Ovary (tissue), 9 donors: ENCODE results near the gene AGO4. TPM values are rescaled to one million over a fixed set of nuclear protein-coding genes. Genes with fewer than 3 reads are reported as not detected.

Source experiments
- DNase-seq, 5 donors: peaks; one replicate each; pipeline ENCODE4 v3.0.0-alpha.2; 2019 to 2020
- H3K27ac ChIP-seq, 2 donors: fragments of 200-600 bp; one replicate each; pipeline versions ENCODE4 v1.5.1 to v1.8.0; 2019 to 2022
- H3K27me3 ChIP-seq: fragments of 200-600 bp; one replicate; pipeline ENCODE4 v1.8.0; 2022
- H3K36me3 ChIP-seq: fragments of 200-600 bp; sonication (generic); one replicate; pipeline ENCODE4 v1.5.1; 2019
- H3K4me1 ChIP-seq: one replicate; pipeline ENCODE4 v1.8.1; 2013; ENCODE audit warnings: mild to moderate bottlenecking, moderate library complexity; ENCODE audit not compliant: insufficient read depth
- H3K4me3 ChIP-seq: fragments of 200-600 bp; sonication (generic); one replicate; pipeline ENCODE4 v1.5.1; 2017
- H3K9me3 ChIP-seq, 2 donors: fragments of 200-600 bp in 1 of 2; sonication (generic) in 1 of 2; one replicate each; pipeline versions ENCODE4 v1.5.1 to v1.8.1; 2013 to 2019; ENCODE audit warnings: mild to moderate bottlenecking in 1 of 2, moderate library complexity in 1 of 2
- EP300 ChIP-seq: sonication (generic); formaldehyde crosslinking; IDR thresholded peaks from one replicate; pipeline ENCODE4 v1.6.1; 2017; ENCODE audit warnings: antibody characterized with exemption
- POLR2A ChIP-seq: fragments of 450-650 bp; IDR thresholded peaks from one replicate; pipeline ENCODE4 v1.6.1; 2017; ENCODE audit warnings: antibody characterized with exemption, mild to moderate bottlenecking, moderate library complexity
- WGBS, 3 donors: extraction: QIAGEN DNeasy Blood & Tissue Kit in 1 of 3; methylation state at CpG; one replicate each; pipeline versions ENCODE4 v1.1.5 to v1.1.7; 2013 to 2017; 5-methylcytosine and 5-hydroxymethylcytosine counted together
- intact Hi-C, 4 donors: fragments of 100-400 bp; cut with DNase I; formaldehyde crosslinking; loops; one replicate each; pipeline versions ENCODE4 v1.11.0 to v1.15.1; 2022 to 2023
- polyA plus RNA-seq, 2 donors: library from polyadenylated mRNA; stranded (reverse); fragments of 200-250 nt in 1 of 2; fragments of 350-450 nt in 1 of 2; fragmentation: Illumina TruSeq in 1 of 2; extraction: RNeasy Lipid Tissue Mini Kit (QIAGEN cat#74804) in 1 of 2; gene quantifications; one replicate each; pipeline ENCODE4 v1.2.3, GENCODE V29; 2013 to 2014
- total RNA-seq, 7 donors: library from RNA; depleted of rRNA in 2 of 7; stranded (reverse); fragments of >200 nt in 2 of 7; fragmentation: NEBNext Ultra II Directional in 3 of 7; extraction: Animal tissue kit (Norgen Biotek cat#: 25700) in 3 of 7; gene quantifications; one replicate each; pipeline versions ENCODE4 v1.1.0 to v1.2.4, GENCODE V29; 2016 to 2023
- TF ChIP-seq, protein P1 (sequence below), 3 donors: fragments of 450-650 bp in 2 of 3; fragments of 200-600 bp in 1 of 3; IDR thresholded peaks; one replicate each; pipeline versions ENCODE4 v1.5.1 to v1.8.0; 2016 to 2022; ENCODE audit warnings: antibody characterized with exemption in 3 of 3, mild to moderate bottlenecking in 1 of 3
- donor health status: DM: no; HTN: no; CAD: no; lungs with moderate emphysema.
- donor health status: DM: no; HTN: no; CAD: no.
- donor health status: Bipolar disorder and iron deficiency.
- donor health status: DM: yes; HTN: yes; CAD: no.
- donor health status: DM: no; HTN: no; CAD: no.
- donor health status: DM: yes; HTN: yes; CAD: no.

The AGO4 gene
- total and polyA plus RNA-seq, 9 donors, result 6.5 to 14.3 (median 9.9) TPM

DNA sequence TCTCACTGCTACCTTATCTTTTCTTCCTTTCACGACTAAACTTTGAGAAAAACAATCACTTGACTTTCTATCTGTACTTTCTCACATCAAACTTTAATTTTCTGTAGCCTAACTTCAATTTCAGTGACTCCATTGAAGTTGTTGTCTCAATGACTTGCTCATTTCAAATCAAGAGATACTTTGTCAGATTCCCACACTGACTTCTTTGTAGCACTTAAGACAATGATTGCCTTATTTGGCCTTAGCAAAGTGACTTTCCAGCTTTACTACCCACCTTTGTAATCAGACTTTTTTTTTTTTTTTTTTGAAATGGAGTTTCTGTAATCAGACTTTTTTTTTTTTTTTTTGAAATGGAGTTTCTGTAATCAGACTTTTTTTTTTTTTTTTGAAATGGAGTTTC is 37.0 kb downstream of the AGO4 start:
- no peaks in the 10 kb centered on the region for H3K36me3 ChIP-seq
- no peak for DNase-seq
- TF ChIP-seq, protein P1, sequence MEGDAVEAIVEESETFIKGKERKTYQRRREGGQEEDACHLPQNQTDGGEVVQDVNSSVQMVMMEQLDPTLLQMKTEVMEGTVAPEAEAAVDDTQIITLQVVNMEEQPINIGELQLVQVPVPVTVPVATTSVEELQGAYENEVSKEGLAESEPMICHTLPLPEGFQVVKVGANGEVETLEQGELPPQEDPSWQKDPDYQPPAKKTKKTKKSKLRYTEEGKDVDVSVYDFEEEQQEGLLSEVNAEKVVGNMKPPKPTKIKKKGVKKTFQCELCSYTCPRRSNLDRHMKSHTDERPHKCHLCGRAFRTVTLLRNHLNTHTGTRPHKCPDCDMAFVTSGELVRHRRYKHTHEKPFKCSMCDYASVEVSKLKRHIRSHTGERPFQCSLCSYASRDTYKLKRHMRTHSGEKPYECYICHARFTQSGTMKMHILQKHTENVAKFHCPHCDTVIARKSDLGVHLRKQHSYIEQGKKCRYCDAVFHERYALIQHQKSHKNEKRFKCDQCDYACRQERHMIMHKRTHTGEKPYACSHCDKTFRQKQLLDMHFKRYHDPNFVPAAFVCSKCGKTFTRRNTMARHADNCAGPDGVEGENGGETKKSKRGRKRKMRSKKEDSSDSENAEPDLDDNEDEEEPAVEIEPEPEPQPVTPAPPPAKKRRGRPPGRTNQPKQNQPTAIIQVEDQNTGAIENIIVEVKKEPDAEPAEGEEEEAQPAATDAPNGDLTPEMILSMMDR (IDR thresholded peaks at IDR 0.05), result no peak
- TF ChIP-seq POLR2A, result no peak
- TF ChIP-seq EP300, result no peak
- intact Hi-C loops, result no loop called here
- H3K4me3 ChIP-seq, result no peak overlapping the region
- H3K4me1 ChIP-seq, result no peaks in the 10 kb centered on the region
- 40 to 70% (median 57%) methylated on average over 1 of the region's 1 CpG for WGBS, 3 donors
- H3K27me3 ChIP-seq, result no peaks in the 10 kb centered on the region
- H3K27ac ChIP-seq, result no peak overlapping the region
- no peaks in the 10 kb centered on the region for H3K9me3 ChIP-seq

DNA sequence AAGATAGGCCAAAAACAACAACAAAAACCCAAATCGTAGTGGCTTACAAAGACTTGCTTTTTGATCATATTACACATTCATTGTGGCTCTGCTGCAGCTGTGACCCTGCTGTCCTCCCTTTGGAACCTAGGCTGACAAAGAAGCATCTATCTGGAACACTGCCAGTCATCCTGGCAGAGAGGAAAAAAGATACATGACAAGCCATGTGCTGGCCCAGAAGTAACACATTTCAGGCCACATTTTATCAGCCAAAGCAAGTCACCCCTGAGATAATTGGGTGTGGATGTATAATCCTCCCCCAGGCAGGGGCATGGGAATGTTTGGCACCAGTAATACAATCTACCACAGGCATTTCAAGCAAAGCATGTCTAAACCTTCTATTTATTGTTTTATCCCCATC is 38.0 kb downstream of the AGO4 start:
- Histone ChIP-seq H3K27ac (no peak overlapping the region), H3K4me1 (no peaks in the 10 kb centered on the region), H3K27me3 (no peaks in the 10 kb centered on the region), H3K4me3 (no peak overlapping the region), H3K36me3 (no peaks in the 10 kb centered on the region), H3K9me3 (no peaks in the 10 kb centered on the region)
- TF ChIP-seq, protein P1 (IDR thresholded peaks at IDR 0.05), result no peak
- no peak for TF ChIP-seq EP300
- no peak for TF ChIP-seq POLR2A
- intact Hi-C loops, result no loop called here
- DNase-seq, result no peak
- 10 to 14% (median 12%) methylated on average over 1 of the region's 1 CpG for WGBS, 3 donors

DNA sequence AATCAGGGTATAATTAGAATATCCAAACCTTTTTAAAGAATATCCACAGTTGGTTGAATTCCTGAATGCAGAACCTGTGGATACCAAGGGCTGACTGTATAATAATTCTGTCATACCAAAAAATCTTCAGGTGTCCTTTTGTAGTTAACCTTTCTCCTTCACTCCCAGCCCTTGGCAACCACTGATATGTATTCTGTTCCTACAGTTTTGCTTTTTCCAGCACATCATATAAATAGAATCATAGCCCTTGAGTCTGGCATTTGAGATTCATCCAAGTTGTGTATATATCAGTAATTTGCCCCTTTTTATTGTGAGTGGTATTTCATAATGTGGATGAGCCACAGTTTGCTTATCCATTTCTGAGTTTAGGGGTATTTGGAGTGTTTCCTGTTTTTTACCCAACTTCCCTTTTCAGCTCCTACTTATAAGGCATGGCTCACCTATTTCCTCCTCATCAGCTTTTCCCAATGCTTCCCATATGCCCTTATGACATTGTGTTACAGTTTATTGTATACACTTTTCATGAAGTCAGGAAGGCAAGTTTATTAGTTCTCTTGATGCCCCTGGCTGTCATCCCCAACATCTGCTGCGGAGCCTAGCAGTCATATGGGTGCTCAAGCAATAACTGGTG is 40.2 kb downstream of the AGO4 start:
- Histone ChIP-seq H3K9me3 (no peaks in the 10 kb centered on the region), H3K27ac (no peak overlapping the region), H3K4me3 (no peak overlapping the region), H3K27me3 (no peaks in the 10 kb centered on the region), H3K4me1 (peaks cover 6% of the 10 kb centered on the region), H3K36me3 (no peaks in the 10 kb centered on the region)
- TF ChIP-seq POLR2A (no peak), EP300 (no peak)
- TF ChIP-seq, protein P1 (IDR thresholded peaks at IDR 0.05), result no peak
- intact Hi-C loops, result no loop called here
- 94 to 95% (median 95%) methylated on average over 1 of the region's 1 CpG for WGBS, 3 donors
- DNase-seq, result no peak

DNA sequence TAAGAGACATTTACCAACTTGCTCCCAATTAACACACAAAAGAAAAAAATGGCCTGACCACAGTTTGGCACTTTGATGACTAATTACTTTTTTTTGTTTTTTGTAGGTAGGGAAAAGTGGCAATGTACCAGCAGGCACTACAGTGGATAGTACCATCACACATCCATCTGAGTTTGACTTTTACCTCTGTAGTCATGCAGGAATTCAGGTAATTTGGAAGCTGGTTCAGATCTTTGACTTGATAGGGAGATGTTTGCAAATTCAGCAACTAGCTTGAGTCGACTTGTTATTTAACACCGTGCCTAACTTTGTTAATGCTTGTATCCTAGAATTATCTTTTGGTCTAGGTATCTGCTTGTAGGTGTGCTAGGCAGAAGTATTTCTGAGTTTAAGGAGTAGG is 42.2 kb downstream of the AGO4 start:
- 78 to 92% (median 84%) methylated on average over 2 of the region's 2 CpGs for WGBS, 3 donors
- no peak for DNase-seq
- Histone ChIP-seq H3K4me3 (no peak overlapping the region), H3K9me3 (no peaks in the 10 kb centered on the region), H3K27ac (no peak overlapping the region), H3K4me1 (peaks cover 6% of the 10 kb centered on the region), H3K27me3 (no peaks in the 10 kb centered on the region), H3K36me3 (no peaks in the 10 kb centered on the region)
- intact Hi-C loops, result loop anchor here in 1 of 4 donors (5.0 kb wide), 1 partner anchor 1322 kb away; no protein-coding TSS in a partner anchor
- TF ChIP-seq POLR2A (no peak), EP300 (no peak)
- TF ChIP-seq, protein P1 (IDR thresholded peaks at IDR 0.05), result no peak
